Osteocyte (in vitro differentiated cells): ENCODE measurements around the gene DARS1. TPM values are rescaled to one million over a fixed set of nuclear protein-coding genes. Genes with fewer than 3 reads are reported as not detected.

Source experiments
- DNase-seq: peaks from one replicate; pipeline ENCODE4 v3.0.0; 2021; ENCODE audit warnings: mixed read lengths; ENCODE audit not compliant: unreplicated experiment; ENCODE audit errors: extremely low spot score
- H3K27ac Mint-ChIP-seq: one replicate; pipeline ENCODE4 v1.8.0; 2021; ENCODE audit warnings: mild to moderate bottlenecking, mixed read lengths; ENCODE audit not compliant: unreplicated experiment
- H3K27me3 Mint-ChIP-seq: one replicate; pipeline ENCODE4 v1.8.0; 2021; ENCODE audit warnings: mixed read lengths; ENCODE audit not compliant: unreplicated experiment
- H3K36me3 Mint-ChIP-seq: one replicate; pipeline ENCODE4 v1.8.0; 2021; ENCODE audit warnings: mixed read lengths; ENCODE audit not compliant: unreplicated experiment
- H3K4me1 Mint-ChIP-seq: one replicate; pipeline ENCODE4 v1.8.0; 2021; ENCODE audit warnings: mixed read lengths; ENCODE audit not compliant: unreplicated experiment
- H3K4me3 Mint-ChIP-seq: one replicate; pipeline ENCODE4 v1.8.0; 2021; ENCODE audit warnings: mild to moderate bottlenecking, moderate library complexity, mixed read lengths; ENCODE audit not compliant: unreplicated experiment
- H3K9me3 Mint-ChIP-seq: one replicate; pipeline ENCODE4 v1.8.0; 2021; ENCODE audit warnings: mixed read lengths; ENCODE audit not compliant: unreplicated experiment
- CTCF ChIP-seq: fragments of 200-600 bp; sonication (generic); IDR thresholded peaks from 2 replicates; pipeline ENCODE4 v1.5.0; 2021; ENCODE audit warnings: antibody characterized with exemption, mild to moderate bottlenecking, moderate library complexity
- total RNA-seq: library from RNA; stranded (reverse); gene quantifications from 2 replicates; pipeline ENCODE4 v1.2.1, GENCODE V29; 2021

DARS1 gene
- total RNA-seq, 1 donor from 2014 or later = 48.3 TPM

GRCh38 chr2:136016836-136017235, 31.4 kb upstream of the DARS1 start:
- no peak for DNase-seq
- H3K27me3 Mint-ChIP-seq = peaks cover 40% of the 10 kb centered on the region
- H3K36me3 Mint-ChIP-seq = no peaks in the 10 kb centered on the region
- H3K9me3 Mint-ChIP-seq = no peaks in the 10 kb centered on the region
- TF ChIP-seq CTCF = no peak
- no peak overlapping the region for H3K4me3 Mint-ChIP-seq
- H3K4me1 Mint-ChIP-seq = no peaks in the 10 kb centered on the region
- no peak overlapping the region for H3K27ac Mint-ChIP-seq

GRCh38 chr2:136016427-136016826, 31.0 kb upstream of the DARS1 start:
- no peak for TF ChIP-seq CTCF
- Mint-ChIP-seq H3K27ac (no peak overlapping the region), H3K27me3 (peaks cover 40% of the 10 kb centered on the region), H3K4me1 (no peaks in the 10 kb centered on the region), H3K36me3 (no peaks in the 10 kb centered on the region), H3K9me3 (no peaks in the 10 kb centered on the region), H3K4me3 (no peak overlapping the region)
- DNase-seq = no peak

- DNase-seq = no peak
- H3K9me3 Mint-ChIP-seq = no peaks in the 10 kb centered on the region
- H3K4me3 Mint-ChIP-seq = no peak overlapping the region
- H3K36me3 Mint-ChIP-seq = no peaks in the 10 kb centered on the region
- no peak for TF ChIP-seq CTCF
- H3K4me1 Mint-ChIP-seq = no peaks in the 10 kb centered on the region
- H3K27me3 Mint-ChIP-seq = peaks cover 38% of the 10 kb centered on the region
- H3K27ac Mint-ChIP-seq = no peak overlapping the region
Measured at GRCh38 chr2:136015699-136016098, 30.3 kb upstream of the DARS1 start.

DNA sequence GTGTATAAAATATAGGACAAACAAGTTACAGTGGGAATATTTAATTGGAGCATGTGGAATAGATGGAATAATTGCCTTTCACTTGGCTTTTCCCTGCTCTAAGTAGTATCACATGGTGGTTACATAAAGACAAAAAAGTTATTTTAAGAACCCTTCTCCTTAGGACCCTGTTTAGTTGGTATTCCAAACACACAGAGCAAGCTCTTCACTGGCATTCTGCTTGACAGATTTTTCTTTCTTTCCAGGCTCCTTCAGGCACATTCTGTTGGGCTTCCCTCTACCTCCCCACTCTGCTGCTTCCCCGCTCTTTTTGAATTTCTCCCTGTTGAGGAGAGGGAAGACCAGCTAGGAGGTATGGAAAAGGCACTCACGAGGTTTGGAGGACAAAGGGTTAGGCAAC, 29.0 kb upstream of the DARS1 start:
- no peaks in the 10 kb centered on the region for H3K9me3 Mint-ChIP-seq
- no peak for TF ChIP-seq CTCF
- H3K27ac Mint-ChIP-seq = no peak overlapping the region

GRCh38 chr2:136013955-136014354, 28.5 kb upstream of the DARS1 start:
- Mint-ChIP-seq H3K36me3 (no peaks in the 10 kb centered on the region), H3K9me3 (no peaks in the 10 kb centered on the region), H3K4me3 (no peak overlapping the region), H3K27ac (no peak overlapping the region), H3K27me3 (peaks cover 28% of the 10 kb centered on the region), H3K4me1 (no peaks in the 10 kb centered on the region)
- TF ChIP-seq CTCF = no peak
- no peak for DNase-seq

More for the DNA sequence above, 29.0 kb upstream of the DARS1 start:
- no peak for DNase-seq
- H3K4me3 Mint-ChIP-seq = no peak overlapping the region
- no peaks in the 10 kb centered on the region for H3K4me1 Mint-ChIP-seq
- H3K27me3 Mint-ChIP-seq = peaks cover 31% of the 10 kb centered on the region
- H3K36me3 Mint-ChIP-seq = no peaks in the 10 kb centered on the region
